PC-3 (cell line): ENCODE measurements around the gene ZNF462. TPM values are rescaled to one million over a fixed set of nuclear protein-coding genes. Genes with fewer than 3 reads are reported as not detected.

ENCODE experiments used
- ATAC-seq: fragments of 200-7000 bp; cut with Tn5 transposase; 2 replicates; pipeline ENCODE4 v1.9.1; 2020; ENCODE audit warnings: mild to moderate bottlenecking, moderate library complexity
- BruUV-seq: library from RNA; stranded (reverse); fragments of 400-500 nt; replicated peaks from 2 replicates; lab custom pipeline; 2021; lab: Mats Ljungman, UMichigan
- CTCF ChIA-PET: fragments of 300-600 bp; sonication (Branson Sonifier 250); formaldehyde crosslinking; loops from one replicate; lab custom pipeline; 2022; ENCODE audit warnings: antibody characterized with exemption; lab: Charles Lee
- POLR2A ChIA-PET: fragments of 300-600 bp; sonication (Branson Sonifier 250); formaldehyde crosslinking; loops from one replicate; lab custom pipeline; 2022; ENCODE audit warnings: antibody characterized with exemption; ENCODE audit not compliant: unreplicated experiment; lab: Charles Lee
- DNase-seq: peaks from one replicate; pipeline ENCODE4 v3.0.0-alpha.2; 2015
- H2AFZ ChIP-seq: fragments of 300-600 bp; sonication (generic); 2 replicates; pipeline ENCODE4 v1.6.0; 2016; ENCODE audit warnings: antibody characterized with exemption, low read length
- H3F3A ChIP-seq: fragments of 300-600 bp; sonication (generic); one replicate; pipeline ENCODE4 v1.6.0; 2017; ENCODE audit warnings: antibody characterized with exemption, low read length, control low read depth, mild to moderate bottlenecking; ENCODE audit not compliant: unreplicated experiment
- H3K27ac ChIP-seq: fragments of 300-600 bp; sonication (generic); 2 replicates; pipeline ENCODE4 v1.5.1; 2016; ENCODE audit warnings: mild to moderate bottlenecking, low read length
- H3K27me3 ChIP-seq: fragments of 300-600 bp; sonication (generic); 2 replicates; pipeline ENCODE4 v1.6.1; 2016; ENCODE audit warnings: low read length, mixed read lengths
- H3K36me3 ChIP-seq: fragments of 300-600 bp; sonication (generic); 2 replicates; pipeline ENCODE4 v1.6.1; 2016; ENCODE audit warnings: low read depth, mixed run types, low read length, mixed read lengths
- H3K4me1 ChIP-seq: fragments of 300-600 bp; sonication (generic); 2 replicates; pipeline ENCODE4 v1.5.1; 2016; ENCODE audit warnings: low read length; ENCODE audit not compliant: insufficient read depth
- H3K4me2 ChIP-seq: fragments of 300-600 bp; sonication (generic); 2 replicates; pipeline ENCODE4 v1.6.0; 2016; ENCODE audit warnings: low read length
- H3K4me3 ChIP-seq: fragments of 300-600 bp; sonication (generic); 2 replicates; pipeline ENCODE4 v1.5.1; 2016; ENCODE audit warnings: mild to moderate bottlenecking, low read length, mixed read lengths
- H3K79me2 ChIP-seq: fragments of 300-600 bp; sonication (generic); 2 replicates; pipeline ENCODE4 v1.6.1; 2017; ENCODE audit warnings: low read length, mixed read lengths
- H3K9ac ChIP-seq: fragments of 300-600 bp; sonication (generic); 2 replicates; pipeline ENCODE4 v1.6.0; 2016; ENCODE audit warnings: mild to moderate bottlenecking, low read length
- H3K9me2 ChIP-seq: fragments of 300-600 bp; sonication (generic); replicated peaks from 2 replicates; pipeline ENCODE4 v1.6.1; 2016; ENCODE audit warnings: mixed run types, low read length, mixed read lengths
- H3K9me3 ChIP-seq: fragments of 300-600 bp; sonication (generic); 2 replicates; pipeline ENCODE4 v1.6.1; 2016; ENCODE audit warnings: low read length, mixed read lengths
- H4K20me1 ChIP-seq: fragments of 300-600 bp; sonication (generic); 2 replicates; pipeline ENCODE4 v1.6.1; 2016; ENCODE audit warnings: low read length, mixed read lengths
- EZH2 ChIP-seq: fragments of 300-600 bp; sonication (generic); IDR thresholded peaks from one replicate; pipeline ENCODE4 v1.6.1; 2017; ENCODE audit warnings: antibody characterized with exemption, mild to moderate bottlenecking, low read length; ENCODE audit not compliant: unreplicated experiment
- EZH2phosphoT487 ChIP-seq: fragments of 300-600 bp; sonication (generic); IDR thresholded peaks from 2 replicates; pipeline ENCODE4 v1.6.1; 2018; ENCODE audit warnings: mild to moderate bottlenecking, antibody characterized with exemption, low read length, borderline replicate concordance
- intact Hi-C: fragments of 100-400 bp; cut with micrococcal nuclease; formaldehyde crosslinking; loops from 2 replicates; pipeline ENCODE4 v1.9.0; 2023
- total RNA-seq: library from RNA; depleted of rRNA; stranded (reverse); fragments of >200 nt; gene quantifications from 2 replicates; pipeline ENCODE4 v1.2.3, GENCODE V29; 2014
- TF ChIP-seq, protein P1 (sequence below): fragments of 300-600 bp; sonication (generic); conservative IDR thresholded peaks from 2 replicates; pipeline ENCODE4 v1.5.1; 2017; ENCODE audit warnings: antibody characterized with exemption, low read depth, mild to moderate bottlenecking, low read length

ZNF462 gene
- total RNA-seq, 1 experiment from 2014 or later = 21.2 TPM

DNA sequence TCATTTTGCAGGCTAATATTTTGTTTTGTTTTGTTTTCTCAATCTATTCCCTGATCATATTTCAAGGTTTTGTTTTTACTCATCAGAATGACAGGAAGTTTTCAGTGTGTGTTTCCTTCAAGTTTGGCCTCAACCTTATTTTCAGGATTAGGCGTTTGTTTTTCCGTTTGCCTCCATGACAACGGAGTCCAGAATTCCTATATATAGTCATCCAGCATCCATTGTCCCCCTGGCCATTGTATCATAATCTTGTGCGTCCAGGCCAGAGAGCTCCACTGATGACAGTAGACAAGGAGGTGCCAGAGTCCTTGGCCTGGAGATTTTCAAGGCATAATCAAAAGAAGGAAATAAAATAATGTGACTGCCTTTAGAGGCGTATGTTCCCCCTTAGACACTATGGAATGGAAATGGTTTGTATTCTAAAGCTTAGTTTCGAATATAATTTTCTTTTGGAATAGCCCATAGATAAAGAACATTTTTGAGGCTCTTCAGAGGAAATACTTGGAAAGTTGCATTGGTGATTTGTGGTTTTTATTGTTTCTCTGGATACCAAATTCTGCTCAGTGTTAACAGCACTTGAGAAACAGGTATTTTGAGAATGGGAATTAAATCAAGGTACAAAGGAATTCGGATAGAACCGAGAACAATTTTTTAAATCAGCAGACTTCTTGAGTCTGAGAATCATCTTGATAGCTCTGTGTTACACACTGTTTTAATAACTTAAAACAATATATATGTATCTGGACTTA lies 99.8 kb downstream of the ZNF462 start:
- Histone ChIP-seq H3K4me3 (no peak overlapping the region), H3K79me2 (peaks cover 16% of the 10 kb centered on the region; the same call in 1 of the 2 replicates), H4K20me1 (no peaks in the 10 kb centered on the region), H3K9ac (no peak overlapping the region), H3F3A (no peaks in the 10 kb centered on the region), H2AFZ (no peak overlapping the region), H3K9me2 (no peaks in the 10 kb centered on the region), H3K27ac (peak overlapping the region; percentile 53; the same call in 1 of the 2 replicates), H3K9me3 (no peaks in the 10 kb centered on the region), H3K4me2 (no peak overlapping the region), H3K27me3 (no peaks in the 10 kb centered on the region), H3K36me3 (peaks cover 39% of the 10 kb centered on the region), H3K4me1 (peaks cover 76% of the 10 kb centered on the region)
- no TSS peak for BruUV-seq
- intact Hi-C loops = no loop called here
- ATAC-seq = no peak
- ChIA-PET POLR2A (no interaction called here), CTCF (no interaction called here)
- DNase-seq = no peak
- TF ChIP-seq EZH2 (no peak), EZH2phosphoT487 (no peak)
- TF ChIP-seq, protein P1, sequence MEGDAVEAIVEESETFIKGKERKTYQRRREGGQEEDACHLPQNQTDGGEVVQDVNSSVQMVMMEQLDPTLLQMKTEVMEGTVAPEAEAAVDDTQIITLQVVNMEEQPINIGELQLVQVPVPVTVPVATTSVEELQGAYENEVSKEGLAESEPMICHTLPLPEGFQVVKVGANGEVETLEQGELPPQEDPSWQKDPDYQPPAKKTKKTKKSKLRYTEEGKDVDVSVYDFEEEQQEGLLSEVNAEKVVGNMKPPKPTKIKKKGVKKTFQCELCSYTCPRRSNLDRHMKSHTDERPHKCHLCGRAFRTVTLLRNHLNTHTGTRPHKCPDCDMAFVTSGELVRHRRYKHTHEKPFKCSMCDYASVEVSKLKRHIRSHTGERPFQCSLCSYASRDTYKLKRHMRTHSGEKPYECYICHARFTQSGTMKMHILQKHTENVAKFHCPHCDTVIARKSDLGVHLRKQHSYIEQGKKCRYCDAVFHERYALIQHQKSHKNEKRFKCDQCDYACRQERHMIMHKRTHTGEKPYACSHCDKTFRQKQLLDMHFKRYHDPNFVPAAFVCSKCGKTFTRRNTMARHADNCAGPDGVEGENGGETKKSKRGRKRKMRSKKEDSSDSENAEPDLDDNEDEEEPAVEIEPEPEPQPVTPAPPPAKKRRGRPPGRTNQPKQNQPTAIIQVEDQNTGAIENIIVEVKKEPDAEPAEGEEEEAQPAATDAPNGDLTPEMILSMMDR = no peak

DNA sequence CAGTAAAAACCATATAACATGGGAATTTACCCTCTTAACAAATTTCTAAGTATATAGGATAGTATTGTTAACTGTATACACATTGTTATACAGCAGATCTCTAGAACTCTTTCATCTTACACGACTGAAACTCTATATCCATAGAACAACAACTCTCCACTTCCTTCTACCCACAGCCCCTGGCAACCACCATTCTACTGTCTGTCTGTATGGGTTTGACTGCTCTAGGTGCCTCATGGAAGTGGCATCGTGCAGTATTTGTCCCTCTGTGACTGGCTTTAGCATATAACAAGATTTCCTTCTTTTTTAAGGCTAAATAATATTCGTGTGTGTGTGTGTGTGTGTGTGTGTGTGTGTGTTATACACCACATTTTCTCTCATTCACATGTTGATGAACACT lies 100.7 kb downstream of the ZNF462 start:
- no peak overlapping the region for H3K4me2 ChIP-seq
- H3K36me3 ChIP-seq = peaks cover 43% of the 10 kb centered on the region
- H2AFZ ChIP-seq = no peak overlapping the region
- H3K79me2 ChIP-seq = peaks cover 19% of the 10 kb centered on the region; the same call in 1 of the 2 replicates
- POLR2A ChIA-PET = no interaction called here
- H3F3A ChIP-seq = no peaks in the 10 kb centered on the region
- no peak overlapping the region for H3K9ac ChIP-seq
- H3K27ac ChIP-seq = no peak overlapping the region; the same call in 1 of the 2 replicates
- peaks cover 67% of the 10 kb centered on the region for H3K4me1 ChIP-seq
- intact Hi-C loops = no loop called here
- no TSS peak for BruUV-seq
- H4K20me1 ChIP-seq = no peaks in the 10 kb centered on the region
- H3K9me3 ChIP-seq = no peaks in the 10 kb centered on the region
- no peak for ATAC-seq
- CTCF ChIA-PET = no interaction called here
- TF ChIP-seq, protein P1 = no peak
- no peak for TF ChIP-seq EZH2phosphoT487
- TF ChIP-seq EZH2 = no peak
- no peak overlapping the region for H3K4me3 ChIP-seq
- DNase-seq = no peak
- H3K9me2 ChIP-seq = no peaks in the 10 kb centered on the region
- H3K27me3 ChIP-seq = no peaks in the 10 kb centered on the region

DNA sequence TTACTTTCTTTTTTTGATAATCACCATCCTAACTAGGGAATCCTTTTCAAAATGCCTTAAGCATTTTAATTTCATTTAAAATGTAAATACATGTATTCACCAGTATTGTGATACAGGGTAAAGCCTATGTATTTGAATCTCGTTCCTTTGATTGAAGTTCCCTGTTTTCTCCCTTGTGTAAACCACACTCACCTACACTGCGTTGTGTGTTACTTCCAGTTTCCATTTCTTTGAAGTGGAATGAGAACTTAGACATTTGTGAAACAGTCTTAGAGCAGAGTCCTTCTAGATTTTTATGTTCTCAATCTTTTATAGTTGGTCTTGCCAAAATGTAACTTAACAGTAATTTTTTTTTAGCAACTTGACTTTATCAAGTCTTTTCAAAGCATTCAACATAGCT lies 101.4 kb downstream of the ZNF462 start:
- ATAC-seq (no peak), DNase-seq (no peak)
- H3K27me3 ChIP-seq = no peaks in the 10 kb centered on the region
- no peaks in the 10 kb centered on the region for H3K9me2 ChIP-seq
- BruUV-seq = no TSS peak
- TF ChIP-seq, protein P1 = no peak
- H3K79me2 ChIP-seq = peaks cover 19% of the 10 kb centered on the region; the same call in 1 of the 2 replicates
- H3K4me2 ChIP-seq = no peak overlapping the region
- no peaks in the 10 kb centered on the region for H3F3A ChIP-seq
- peaks cover 61% of the 10 kb centered on the region for H3K4me1 ChIP-seq
- 0 out of 2 replicates have a peak overlapping the region, but pooled peaks have one; percentile 5 for H3K9ac ChIP-seq
- peaks cover 40% of the 10 kb centered on the region for H3K36me3 ChIP-seq
- H4K20me1 ChIP-seq = no peaks in the 10 kb centered on the region
- CTCF ChIA-PET = no interaction called here
- intact Hi-C loops = no loop called here
- H2AFZ ChIP-seq = no peak overlapping the region
- H3K4me3 ChIP-seq = no peak overlapping the region
- H3K27ac ChIP-seq = peak overlapping the region; percentile 93
- POLR2A ChIA-PET = no interaction called here
- no peaks in the 10 kb centered on the region for H3K9me3 ChIP-seq
